ENCODE data around the gene PML. TPM values are rescaled to one million over a fixed set of nuclear protein-coding genes. Genes with fewer than 3 reads are reported as not detected.
"Not testable (repeated sequence)": the region's sequence is repeated elsewhere in the genome, so short reads cannot be mapped to it uniquely, and the experiment has no call there.

PML gene
- total RNA-seq, 4 donors from 2014 or later: 69.3 to 159 (median 89.4) TPM

GRCh38 chr15:73957276-73957675 is 37.2 kb upstream of the PML start:
- no peaks in the 10 kb centered on the region for H3K36me3 ChIP-seq
- WGBS, 2 donors: 77 to 83% methylated on average over 8 of the region's 8 CpGs
- no peaks in the 10 kb centered on the region for H3K9me3 ChIP-seq
- H3K4me3 ChIP-seq: no peak overlapping the region
- DNase-seq (ENCODE audit: low spot score in 2 of 2): no peak
- no peaks in the 10 kb centered on the region for H3K27me3 ChIP-seq
- H3K4me1 ChIP-seq: peaks cover 0 to 32% (median 10%) of the 10 kb centered on the region in 4 donors
- no peak overlapping the region for H3K27ac ChIP-seq
- no peak for TF ChIP-seq EP300 (IDR thresholded peaks at IDR 0.05)
- no peak for TF ChIP-seq POLR2A (IDR thresholded peaks at IDR 0.05)
- no peak for TF ChIP-seq CTCF (IDR thresholded peaks at IDR 0.05)

- no peak for DNase-seq (ENCODE audit: low spot score in 2 of 2)
- no peaks in the 10 kb centered on the region for H3K36me3 ChIP-seq
- H3K4me1 ChIP-seq: peaks cover 0 to 27% (median 5%) of the 10 kb centered on the region in 4 donors
- no peaks in the 10 kb centered on the region for H3K27me3 ChIP-seq
- no peak for TF ChIP-seq POLR2A (IDR thresholded peaks at IDR 0.05)
- no peak overlapping the region for H3K4me3 ChIP-seq
- WGBS, 2 donors: 73 to 79% methylated on average over 2 of the region's 2 CpGs
- no peaks in the 10 kb centered on the region for H3K9me3 ChIP-seq
- no peak overlapping the region for H3K27ac ChIP-seq
Observed at GRCh38 chr15:73957785-73958184, 36.7 kb upstream of the PML start.

- peaks cover 0 to 14% (median 5%) of the 10 kb centered on the region in 4 donors for H3K4me1 ChIP-seq
- TF ChIP-seq EP300 (IDR thresholded peaks at IDR 0.05): no peak
- TF ChIP-seq CTCF (IDR thresholded peaks at IDR 0.05): no peak
- TF ChIP-seq POLR2A (IDR thresholded peaks at IDR 0.05): no peak
- no peaks in the 10 kb centered on the region for H3K27me3 ChIP-seq
- H3K9me3 ChIP-seq: no peaks in the 10 kb centered on the region
- H3K4me3 ChIP-seq: no peak overlapping the region
- H3K36me3 ChIP-seq: no peaks in the 10 kb centered on the region
- no peak for DNase-seq (ENCODE audit: low spot score in 2 of 2)
- H3K27ac ChIP-seq: no peak overlapping the region
- 51 to 54% methylated on average over 8 of the region's 8 CpGs for WGBS, 2 donors
Observed at GRCh38 chr15:73959012-73959581, 35.4 kb upstream of the PML start.

- Histone ChIP-seq H3K9me3 (no peaks in the 10 kb centered on the region), H3K27me3 (no peaks in the 10 kb centered on the region), H3K27ac (no peak overlapping the region), H3K36me3 (no peaks in the 10 kb centered on the region), H3K4me3 (no peak overlapping the region), H3K4me1 (peaks cover 0 to 13% (median 5%) of the 10 kb centered on the region in 4 donors)
- DNase-seq (ENCODE audit: low spot score in 2 of 2): no peak
- WGBS, 2 donors: 85 to 88% methylated on average over 6 of the region's 6 CpGs
- no peak for TF ChIP-seq CTCF (IDR thresholded peaks at IDR 0.05)
- no peak for TF ChIP-seq POLR2A (IDR thresholded peaks at IDR 0.05)
- TF ChIP-seq EP300 (IDR thresholded peaks at IDR 0.05): no peak
Observed at GRCh38 chr15:73959801-73960200, 34.7 kb upstream of the PML start.

GRCh38 chr15:73960472-73961070 is 33.9 kb upstream of the PML start:
- H3K4me3 ChIP-seq; H3K27me3 ChIP-seq; H3K36me3 ChIP-seq; DNase-seq (ENCODE audit: low spot score in 2 of 2); H3K9me3 ChIP-seq; H3K27ac ChIP-seq: not testable (repeated sequence)
- 89 to 93% methylated on average over 7 of the region's 7 CpGs for WGBS, 2 donors
- peaks cover 0 to 20% (median 11%) of the 10 kb centered on the region in 4 donors for H3K4me1 ChIP-seq

- 70 to 81% methylated on average over 5 of the region's 5 CpGs for WGBS, 2 donors
Observed at GRCh38 chr15:73962433-73962832, 32.1 kb upstream of the PML start.

More at GRCh38 chr15:73962433-73962832, 32.1 kb upstream of the PML start:
- Histone ChIP-seq H3K27me3 (no peaks in the 10 kb centered on the region), H3K9me3 (no peaks in the 10 kb centered on the region), H3K36me3 (no peaks in the 10 kb centered on the region), H3K4me3 (no peak overlapping the region), H3K27ac (no peak overlapping the region), H3K4me1 (peaks cover 0 to 20% (median 15%) of the 10 kb centered on the region in 4 donors)
- TF ChIP-seq CTCF (IDR thresholded peaks at IDR 0.05): no peak
- TF ChIP-seq EP300 (IDR thresholded peaks at IDR 0.05): no peak
- no peak for TF ChIP-seq POLR2A (IDR thresholded peaks at IDR 0.05)
- DNase-seq (ENCODE audit: low spot score in 2 of 2): no peak

Data from tibial nerve (tissue), 4 donors.